H1 (cell line): ENCODE data around the gene ATOH8. TPM values are rescaled to one million over a fixed set of nuclear protein-coding genes. Genes with fewer than 3 reads are reported as not detected.

ENCODE experiments used
- CBX5 ChIP-seq: fragments of 300-800, 300-1000 bp; sonication (generic); IDR thresholded peaks from 2 replicates; pipeline ENCODE4 v1.7.1; 2016; ENCODE audit warnings: antibody characterized with exemption, low read length, low read depth
- EP300 ChIP-seq, 2 experiments: IDR thresholded peaks; 1 replicate in 1 of 2; 2 replicates in 1 of 2; pipeline ENCODE4 v1.6.1; 2011 to 2012; ENCODE audit warnings: low read depth in 2 of 2, low read length in 2 of 2, mild to moderate bottlenecking in 2 of 2, borderline replicate concordance in 1 of 2, inconsistent platforms in 1 of 2, moderate library complexity in 1 of 2
- HDAC2 ChIP-seq, 2 experiments: fragments of 300-600 bp in 1 of 2; sonication (generic) in 1 of 2; IDR thresholded peaks; 2 replicates each; pipeline ENCODE4 v1.6.1; 2011 to 2012; ENCODE audit warnings: low read depth in 2 of 2, low read length in 2 of 2, mild to moderate bottlenecking in 2 of 2, moderate library complexity in 2 of 2, borderline replicate concordance in 1 of 2, inconsistent platforms in 1 of 2
- SUZ12 ChIP-seq: fragments of 200-600 bp; sonication (generic); IDR thresholded peaks from 2 replicates; pipeline ENCODE4 v1.6.1; 2012; ENCODE audit warnings: mild to moderate bottlenecking, inconsistent platforms, low read length, moderate library complexity, mixed read lengths
- polyA plus RNA-seq, 7 experiments: library from polyadenylated mRNA; depleted of rRNA in 3 of 7; stranded (reverse) in 5 of 7; unstranded in 2 of 7; fragments of >200 nt in 5 of 7; fragments of 200-250 nt in 2 of 7; gene quantifications; 1 replicate in 5 of 7; 2 replicates in 1 of 7; 4 replicates in 1 of 7; pipeline versions ENCODE4 v1.2.1 to v1.2.3, GENCODE V29; 2011 to 2013; ENCODE audit warnings: missing spikeins in 2 of 7, mixed read lengths in 2 of 7
- total RNA-seq: library from RNA; stranded (reverse); fragmentation: NEBNext Ultra II Directional; extraction: Animal tissue kit (Norgen Biotek cat#: 25700); gene quantifications from 2 replicates; pipeline ENCODE4 v1.2.1, GENCODE V29; 2021

Gene ATOH8
- total and polyA plus RNA-seq, 2 of the 8 experiments (the other 6 are each of a cell fraction or from before 2014, with no cell fraction given): 0.50 to 0.53 TPM

DNA sequence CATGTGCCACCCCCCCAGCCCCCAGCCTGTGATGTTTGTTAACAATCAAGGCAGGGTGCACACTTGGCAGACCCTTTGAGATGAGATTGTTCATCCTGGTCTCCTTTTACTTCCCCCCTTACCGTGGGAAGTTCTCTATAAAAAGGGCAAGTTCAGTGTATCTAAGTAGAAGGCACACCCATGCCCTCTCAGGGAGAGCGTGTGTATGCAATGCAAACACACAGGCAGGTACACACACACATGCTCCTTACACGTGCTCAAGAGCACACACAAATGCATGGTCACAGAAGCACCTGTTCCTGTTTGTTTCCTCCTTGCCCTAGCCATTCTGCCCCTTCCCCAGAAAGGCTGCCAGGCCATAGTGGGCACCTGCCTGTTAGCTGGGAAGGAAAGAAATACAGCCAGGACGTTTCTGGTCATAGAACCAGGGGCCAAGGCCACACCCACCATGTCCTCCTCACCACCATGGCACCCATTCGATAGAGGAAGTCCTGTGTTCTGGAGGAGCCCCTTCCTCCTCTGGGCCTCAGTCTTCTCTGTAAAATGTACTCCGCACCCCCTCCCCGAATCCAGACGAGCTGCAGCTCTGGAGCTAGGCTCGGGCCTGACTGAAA is 3.1 kb downstream of the ATOH8 start (continued):
- TF ChIP-seq EP300 (IDR thresholded peaks at IDR 0.05; ENCODE audit: borderline replicate concordance in 1 of 2, low read depth in 2 of 2, low read length in 2 of 2) (no peak), SUZ12 (no peak), CBX5 (no peak), HDAC2 (IDR thresholded peaks at IDR 0.05; ENCODE audit: borderline replicate concordance in 1 of 2, low read depth in 2 of 2, low read length in 2 of 2) (no peak)
